ENCODE measurements around the gene CSRP3.

CSRP3 gene

DNA sequence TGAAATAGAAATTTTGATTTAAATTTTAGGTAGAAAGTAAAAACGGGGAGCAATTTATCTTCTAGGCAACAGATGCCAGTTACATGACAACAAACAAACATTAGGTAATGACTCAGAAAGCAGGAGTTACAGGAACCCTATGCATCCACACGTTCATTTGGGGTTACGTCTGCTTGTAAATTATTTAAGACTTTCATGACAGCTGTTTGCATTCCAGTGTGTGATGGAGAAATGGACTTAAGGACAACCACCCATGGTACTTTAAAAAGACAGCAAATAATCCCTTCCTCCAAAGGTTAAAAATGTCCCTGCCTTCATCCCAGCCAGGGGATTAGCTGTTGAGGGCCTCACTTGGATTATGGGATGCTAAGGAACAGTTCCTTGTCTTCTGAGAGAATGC lies 27.2 kb upstream of the CSRP3 start:
- no peak for DNase-seq (ENCODE audit: low read depth)
- H3K4me3 ChIP-seq (ENCODE audit: low read depth, low read length) = no peak overlapping the region
- TF ChIP-seq, protein P1, sequence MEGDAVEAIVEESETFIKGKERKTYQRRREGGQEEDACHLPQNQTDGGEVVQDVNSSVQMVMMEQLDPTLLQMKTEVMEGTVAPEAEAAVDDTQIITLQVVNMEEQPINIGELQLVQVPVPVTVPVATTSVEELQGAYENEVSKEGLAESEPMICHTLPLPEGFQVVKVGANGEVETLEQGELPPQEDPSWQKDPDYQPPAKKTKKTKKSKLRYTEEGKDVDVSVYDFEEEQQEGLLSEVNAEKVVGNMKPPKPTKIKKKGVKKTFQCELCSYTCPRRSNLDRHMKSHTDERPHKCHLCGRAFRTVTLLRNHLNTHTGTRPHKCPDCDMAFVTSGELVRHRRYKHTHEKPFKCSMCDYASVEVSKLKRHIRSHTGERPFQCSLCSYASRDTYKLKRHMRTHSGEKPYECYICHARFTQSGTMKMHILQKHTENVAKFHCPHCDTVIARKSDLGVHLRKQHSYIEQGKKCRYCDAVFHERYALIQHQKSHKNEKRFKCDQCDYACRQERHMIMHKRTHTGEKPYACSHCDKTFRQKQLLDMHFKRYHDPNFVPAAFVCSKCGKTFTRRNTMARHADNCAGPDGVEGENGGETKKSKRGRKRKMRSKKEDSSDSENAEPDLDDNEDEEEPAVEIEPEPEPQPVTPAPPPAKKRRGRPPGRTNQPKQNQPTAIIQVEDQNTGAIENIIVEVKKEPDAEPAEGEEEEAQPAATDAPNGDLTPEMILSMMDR (IDR thresholded peaks at IDR 0.05; ENCODE audit: low read depth, low read length) = no peak
- no peak for TF ChIP-seq MYC (IDR thresholded peaks at IDR 0.05; ENCODE audit: low read depth, low read length)
- no peak for TF ChIP-seq POLR2A (IDR thresholded peaks at IDR 0.05; ENCODE audit: extremely low read depth, insufficient read length)
- TF ChIP-seq, protein P2, sequence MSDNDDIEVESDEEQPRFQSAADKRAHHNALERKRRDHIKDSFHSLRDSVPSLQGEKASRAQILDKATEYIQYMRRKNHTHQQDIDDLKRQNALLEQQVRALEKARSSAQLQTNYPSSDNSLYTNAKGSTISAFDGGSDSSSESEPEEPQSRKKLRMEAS (IDR thresholded peaks at IDR 0.05; ENCODE audit: low read depth, low read length) = no peak

DNA sequence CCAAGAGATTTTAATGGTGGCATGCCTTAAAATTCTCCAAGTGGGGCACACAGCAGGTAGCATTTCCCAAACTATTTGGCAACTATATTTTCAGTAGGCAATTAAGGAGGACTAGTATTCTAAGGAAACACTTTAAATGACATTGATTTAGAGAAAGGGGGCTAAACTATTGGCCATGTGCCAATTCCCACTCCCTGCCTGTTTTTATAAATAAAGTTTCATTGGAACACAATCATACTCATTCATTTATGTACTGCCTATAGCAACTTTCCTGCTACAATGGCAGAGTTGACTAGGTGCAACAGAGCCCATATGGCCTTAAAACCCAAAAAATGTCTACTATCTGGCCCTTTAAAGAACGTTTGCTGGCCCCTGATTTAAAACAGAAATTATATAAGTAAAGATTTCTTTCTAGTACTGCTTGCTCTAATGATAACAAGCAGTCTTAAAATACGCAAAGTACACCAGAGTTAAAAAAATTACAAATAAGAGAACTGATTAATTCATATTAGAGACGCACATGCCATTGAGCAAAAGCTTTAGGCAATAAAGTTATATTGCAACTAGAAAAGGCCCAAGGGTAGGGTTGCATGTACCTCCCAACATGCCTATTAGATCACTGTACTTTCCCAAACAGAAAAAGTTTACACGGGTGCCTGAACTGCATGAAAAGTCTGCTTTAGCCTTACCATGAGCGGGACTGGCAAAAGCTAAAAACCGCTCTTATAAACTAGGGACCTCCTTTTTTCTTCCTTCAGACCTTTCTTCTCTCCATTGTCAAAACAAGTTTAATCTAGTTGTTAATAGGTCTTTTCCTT lies 24.8 kb upstream of the CSRP3 start:
- TF ChIP-seq, protein P1 (IDR thresholded peaks at IDR 0.05; ENCODE audit: low read depth, low read length) = no peak
- TF ChIP-seq, protein P2 (IDR thresholded peaks at IDR 0.05; ENCODE audit: low read depth, low read length) = no peak
- TF ChIP-seq MYC (IDR thresholded peaks at IDR 0.05; ENCODE audit: low read depth, low read length) (no peak), POLR2A (IDR thresholded peaks at IDR 0.05; ENCODE audit: extremely low read depth, insufficient read length) (no peak)
- no peak overlapping the region for H3K4me3 ChIP-seq (ENCODE audit: low read depth, low read length)
- no peak for DNase-seq (ENCODE audit: low read depth)

DNA sequence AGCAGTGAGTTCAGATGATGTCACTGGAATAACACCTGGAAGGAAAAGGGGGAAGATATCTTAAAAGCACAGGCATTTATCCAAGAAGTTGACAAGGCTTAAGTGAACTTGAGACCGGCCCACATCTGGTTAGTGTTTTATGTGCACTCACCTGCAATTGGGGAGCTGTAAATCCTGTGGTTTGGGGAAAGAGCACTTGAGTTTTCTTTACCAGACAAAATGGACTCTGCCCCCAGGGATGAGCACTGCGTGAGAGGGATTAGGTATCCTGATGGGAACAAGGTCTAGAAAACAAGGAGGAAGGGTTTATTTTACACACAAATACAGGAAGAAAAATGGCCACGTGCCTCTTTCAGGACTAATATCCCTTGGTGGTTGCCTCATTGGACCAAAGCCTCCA lies 23.8 kb upstream of the CSRP3 start:
- no peak overlapping the region for H3K4me3 ChIP-seq (ENCODE audit: low read depth, low read length)
- TF ChIP-seq, protein P2 (IDR thresholded peaks at IDR 0.05; ENCODE audit: low read depth, low read length) = no peak
- TF ChIP-seq MYC (IDR thresholded peaks at IDR 0.05; ENCODE audit: low read depth, low read length) (no peak), POLR2A (IDR thresholded peaks at IDR 0.05; ENCODE audit: extremely low read depth, insufficient read length) (no peak)
- TF ChIP-seq, protein P1 (IDR thresholded peaks at IDR 0.05; ENCODE audit: low read depth, low read length) = no peak
- DNase-seq (ENCODE audit: low read depth) = no peak

DNA sequence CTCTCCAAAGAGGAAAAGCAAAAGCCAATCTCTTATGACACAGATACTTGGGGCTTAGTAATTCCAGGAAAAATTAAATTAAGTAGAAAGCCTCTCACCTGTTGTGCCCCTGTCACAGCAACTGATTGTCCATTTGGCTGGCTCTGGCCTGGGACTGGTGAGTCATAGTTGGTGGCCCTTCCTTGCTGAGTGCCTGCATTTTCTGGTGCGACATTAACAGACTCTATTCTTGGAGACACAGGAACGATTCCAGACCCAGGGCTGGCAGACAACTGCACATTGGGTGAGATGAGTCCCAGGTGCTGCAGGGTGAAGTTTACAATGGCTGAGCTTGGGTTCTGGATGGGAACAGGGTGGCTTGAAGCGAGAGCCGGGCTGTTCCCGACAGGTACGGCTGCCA lies 23.3 kb upstream of the CSRP3 start:
- DNase-seq (ENCODE audit: low read depth) = no peak
- no peak for TF ChIP-seq POLR2A (IDR thresholded peaks at IDR 0.05; ENCODE audit: extremely low read depth, insufficient read length)
- no peak for TF ChIP-seq MYC (IDR thresholded peaks at IDR 0.05; ENCODE audit: low read depth, low read length)
- TF ChIP-seq, protein P2 (IDR thresholded peaks at IDR 0.05; ENCODE audit: low read depth, low read length) = no peak
- TF ChIP-seq, protein P1 (IDR thresholded peaks at IDR 0.05; ENCODE audit: low read depth, low read length) = no peak
- H3K4me3 ChIP-seq (ENCODE audit: low read depth, low read length) = no peak overlapping the region

DNA sequence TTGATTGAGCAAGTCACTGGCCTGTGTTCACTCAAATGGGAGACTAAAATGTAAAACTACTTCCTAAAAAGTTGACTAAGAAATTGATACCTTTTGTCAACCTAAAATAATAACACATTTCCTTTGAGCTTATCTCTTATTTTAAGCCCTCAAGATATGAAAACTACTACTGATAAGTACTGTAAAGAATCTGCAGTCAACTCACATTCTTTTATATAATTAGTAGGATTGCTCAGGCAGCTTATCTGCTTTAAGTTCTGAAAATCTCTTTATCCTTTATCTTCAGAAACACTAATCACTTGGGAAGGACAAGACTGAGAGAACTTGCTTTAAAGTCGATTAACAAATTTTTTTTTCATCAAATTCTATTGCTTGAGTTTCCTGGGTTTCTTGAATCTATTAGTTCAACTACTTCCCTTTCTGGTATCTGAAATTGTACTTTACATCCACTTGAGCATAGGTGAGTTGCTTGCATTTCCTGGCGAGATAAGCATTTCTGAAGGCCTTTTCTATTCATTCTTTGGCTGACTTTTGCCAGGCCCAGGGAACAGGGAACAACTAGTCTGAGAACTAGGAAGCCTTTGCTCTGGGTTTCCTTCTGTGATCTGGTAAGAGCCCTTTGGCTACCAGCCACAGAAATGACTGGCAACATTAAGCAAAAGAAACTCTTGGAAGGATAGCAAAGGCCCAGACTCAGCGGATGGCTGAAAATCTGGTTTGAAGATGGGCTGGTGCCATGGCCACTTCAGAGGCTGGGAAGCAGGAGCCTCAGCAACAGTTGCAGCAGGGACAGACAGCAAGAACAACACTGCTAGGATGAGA lies 19.3 kb upstream of the CSRP3 start:
- TF ChIP-seq MYC (IDR thresholded peaks at IDR 0.05; ENCODE audit: low read depth, low read length) (no peak), POLR2A (IDR thresholded peaks at IDR 0.05; ENCODE audit: extremely low read depth, insufficient read length) (no peak)
- TF ChIP-seq, protein P2 (IDR thresholded peaks at IDR 0.05; ENCODE audit: low read depth, low read length) = no peak
- TF ChIP-seq, protein P1 (IDR thresholded peaks at IDR 0.05; ENCODE audit: low read depth, low read length) = no peak
- DNase-seq (ENCODE audit: low read depth) = no peak
- no peak overlapping the region for H3K4me3 ChIP-seq (ENCODE audit: low read depth, low read length)
